PC-9 (cell line): ENCODE results near the gene FLT3. TPM values are rescaled to one million over a fixed set of nuclear protein-coding genes. Genes with fewer than 3 reads are reported as not detected.

Source experiments
- BruUV-seq: library from RNA; stranded (reverse); fragments of 400-500 nt; replicated peaks from 2 replicates; lab custom pipeline; 2021; lab: Mats Ljungman, UMichigan
- CTCF ChIA-PET: fragments of 300-600 bp; sonication (Branson Sonifier 250); formaldehyde crosslinking; loops from one replicate; lab custom pipeline; 2022; ENCODE audit warnings: antibody characterized with exemption; lab: Charles Lee
- POLR2A ChIA-PET: fragments of 300-600 bp; sonication (Branson Sonifier 250); formaldehyde crosslinking; loops from one replicate; lab custom pipeline; 2022; ENCODE audit warnings: antibody characterized with exemption; ENCODE audit not compliant: unreplicated experiment; lab: Charles Lee
- DNase-seq, 2 experiments: peaks; one replicate each; pipeline versions ENCODE4 v3.0.0 to v3.0.0-alpha.2; 2015 to 2022; ENCODE audit warnings: mixed read lengths in 1 of 2
- H2AFZ ChIP-seq: fragments of 200-600 bp; sonication (generic); 2 replicates; pipeline ENCODE4 v1.8.1; 2017; ENCODE audit warnings: antibody characterized with exemption
- H3F3A ChIP-seq: fragments of 200-600 bp; sonication (generic); 2 replicates; pipeline ENCODE4 v1.8.1; 2017; ENCODE audit warnings: antibody characterized with exemption, mild to moderate bottlenecking, low read depth; ENCODE audit not compliant: insufficient read depth
- H3K27ac ChIP-seq: fragments of 200-600 bp; sonication (generic); 2 replicates; pipeline ENCODE4 v1.6.1; 2016; ENCODE audit warnings: mixed run types
- H3K27me3 ChIP-seq: fragments of 200-600 bp; sonication (generic); 2 replicates; pipeline ENCODE4 v1.6.1; 2016; ENCODE audit warnings: low read depth, mixed run types; ENCODE audit not compliant: insufficient read depth
- H3K36me3 ChIP-seq: fragments of 200-600 bp; sonication (generic); 2 replicates; pipeline ENCODE4 v1.6.1; 2016; ENCODE audit warnings: low read depth, mixed run types
- H3K4me1 ChIP-seq: fragments of 200-600 bp; sonication (generic); replicated peaks from 2 replicates; pipeline ENCODE4 v1.6.1; 2016; ENCODE audit warnings: mixed run types; ENCODE audit not compliant: insufficient read depth
- H3K4me2 ChIP-seq: fragments of 200-600 bp; sonication (generic); 2 replicates; pipeline ENCODE4 v1.6.1; 2017; ENCODE audit warnings: mixed run types
- H3K4me3 ChIP-seq: fragments of 200-600 bp; sonication (generic); 2 replicates; pipeline ENCODE4 v1.6.1; 2016; ENCODE audit warnings: mixed run types
- H3K79me2 ChIP-seq: fragments of 200-600 bp; sonication (generic); 2 replicates; pipeline ENCODE4 v1.6.1; 2017; ENCODE audit warnings: low read depth, mixed run types
- H3K9me2 ChIP-seq: fragments of 200-600 bp; sonication (generic); 2 replicates; pipeline ENCODE4 v1.8.1; 2017; ENCODE audit warnings: mild to moderate bottlenecking; ENCODE audit not compliant: insufficient read depth
- H3K9me3 ChIP-seq: fragments of 200-600 bp; sonication (generic); 2 replicates; pipeline ENCODE4 v1.8.1; 2016; ENCODE audit warnings: low read depth; ENCODE audit not compliant: insufficient read depth
- H4K20me1 ChIP-seq: fragments of 200-600 bp; sonication (generic); 2 replicates; pipeline ENCODE4 v1.8.1; 2017; ENCODE audit not compliant: insufficient read depth
- EZH2 ChIP-seq: fragments of 200-600 bp; sonication (generic); IDR thresholded peaks from 2 replicates; pipeline ENCODE4 v1.8.0; 2017; ENCODE audit warnings: antibody characterized with exemption, low read depth
- intact Hi-C: fragments of 100-400 bp; cut with micrococcal nuclease; formaldehyde crosslinking; loops from one replicate; pipeline ENCODE4 v1.10.0; 2022; ENCODE audit not compliant: unreplicated experiment
- total RNA-seq: library from RNA; stranded (reverse); gene quantifications from 2 replicates; pipeline ENCODE4 v1.2.3, GENCODE V29; 2021
- TF ChIP-seq, protein P1 (sequence below): fragments of 200-600 bp; sonication (generic); conservative IDR thresholded peaks from 2 replicates; pipeline ENCODE4 v1.6.1; 2017; ENCODE audit warnings: mixed run types, antibody characterized with exemption, mild to moderate bottlenecking, moderate library complexity

The FLT3 gene
- total RNA-seq, 1 experiment from 2014 or later, result not detected

DNA sequence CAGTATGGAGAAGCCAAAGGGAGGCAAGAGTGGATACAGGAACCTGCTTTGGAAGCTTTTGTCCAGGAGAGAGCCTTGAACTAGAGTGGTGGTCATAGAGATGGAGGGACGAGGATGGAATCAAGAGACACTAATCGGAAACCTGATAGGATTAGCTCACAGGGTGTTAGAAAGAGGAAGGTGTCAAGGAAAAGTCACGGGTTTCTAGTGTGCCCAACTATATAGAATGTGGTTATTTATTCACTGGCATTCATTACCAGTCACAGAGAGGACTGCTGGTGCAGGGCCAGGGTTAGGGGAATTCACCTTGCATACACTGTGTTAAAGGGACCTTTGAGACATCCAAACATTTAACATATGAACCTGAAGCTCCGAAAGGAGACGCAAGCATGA is 68.5 kb downstream of the FLT3 start:
- Histone ChIP-seq H3K36me3 (no peaks in the 10 kb centered on the region), H4K20me1 (no peaks in the 10 kb centered on the region), H3K27me3 (peaks cover 36% of the 10 kb centered on the region), H3K9me2 (no peaks in the 10 kb centered on the region), H3F3A (no peaks in the 10 kb centered on the region), H3K27ac (no peak overlapping the region), H2AFZ (no peak overlapping the region), H3K9me3 (no peaks in the 10 kb centered on the region), H3K79me2 (no peaks in the 10 kb centered on the region), H3K4me3 (no peak overlapping the region), H3K4me2 (no peak overlapping the region), H3K4me1 (no peaks in the 10 kb centered on the region)
- intact Hi-C loops, result no loop called here
- POLR2A ChIA-PET, result no interaction called here
- CTCF ChIA-PET, result no interaction called here
- BruUV-seq, result no TSS peak
- no peak for DNase-seq
- TF ChIP-seq, protein P1, sequence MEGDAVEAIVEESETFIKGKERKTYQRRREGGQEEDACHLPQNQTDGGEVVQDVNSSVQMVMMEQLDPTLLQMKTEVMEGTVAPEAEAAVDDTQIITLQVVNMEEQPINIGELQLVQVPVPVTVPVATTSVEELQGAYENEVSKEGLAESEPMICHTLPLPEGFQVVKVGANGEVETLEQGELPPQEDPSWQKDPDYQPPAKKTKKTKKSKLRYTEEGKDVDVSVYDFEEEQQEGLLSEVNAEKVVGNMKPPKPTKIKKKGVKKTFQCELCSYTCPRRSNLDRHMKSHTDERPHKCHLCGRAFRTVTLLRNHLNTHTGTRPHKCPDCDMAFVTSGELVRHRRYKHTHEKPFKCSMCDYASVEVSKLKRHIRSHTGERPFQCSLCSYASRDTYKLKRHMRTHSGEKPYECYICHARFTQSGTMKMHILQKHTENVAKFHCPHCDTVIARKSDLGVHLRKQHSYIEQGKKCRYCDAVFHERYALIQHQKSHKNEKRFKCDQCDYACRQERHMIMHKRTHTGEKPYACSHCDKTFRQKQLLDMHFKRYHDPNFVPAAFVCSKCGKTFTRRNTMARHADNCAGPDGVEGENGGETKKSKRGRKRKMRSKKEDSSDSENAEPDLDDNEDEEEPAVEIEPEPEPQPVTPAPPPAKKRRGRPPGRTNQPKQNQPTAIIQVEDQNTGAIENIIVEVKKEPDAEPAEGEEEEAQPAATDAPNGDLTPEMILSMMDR, result no peak
- no peak for TF ChIP-seq EZH2

DNA sequence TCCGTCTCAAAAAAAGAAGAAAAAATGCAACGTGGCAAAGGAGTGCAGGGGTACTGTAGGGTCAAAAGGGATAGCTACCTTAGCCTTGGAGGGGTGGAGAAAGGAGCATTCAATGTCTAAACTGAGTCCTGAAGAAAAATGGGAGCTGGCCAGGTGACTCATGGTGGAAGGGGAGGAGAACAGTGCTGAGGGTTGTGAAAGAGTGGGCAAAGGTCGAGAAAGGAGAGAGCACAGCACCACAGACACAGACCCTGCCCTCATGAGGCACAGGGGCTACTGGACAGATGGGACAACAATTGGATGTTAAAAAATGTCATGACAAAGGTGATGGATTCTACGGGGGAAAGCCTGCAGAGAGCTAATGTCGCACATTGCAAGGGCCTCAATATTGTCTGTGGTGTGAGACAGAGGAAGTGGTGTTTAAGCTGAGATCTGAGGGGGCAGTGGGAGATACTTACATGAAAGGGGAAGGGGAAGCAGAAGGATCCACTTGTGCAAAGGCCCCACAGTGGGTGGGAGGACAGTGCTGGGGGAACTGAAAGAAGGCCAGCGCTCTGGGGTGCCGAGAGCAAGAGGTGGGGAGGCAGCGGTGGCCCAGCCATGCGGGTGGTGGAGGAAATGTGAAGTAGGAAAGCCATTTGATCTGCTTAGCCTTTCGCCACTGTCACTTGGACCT is 69.0 kb downstream of the FLT3 start:
- Histone ChIP-seq H3K9me2 (no peaks in the 10 kb centered on the region), H3K4me2 (no peak overlapping the region), H3K27me3 (peaks cover 41% of the 10 kb centered on the region), H3K79me2 (no peaks in the 10 kb centered on the region), H3K4me1 (no peaks in the 10 kb centered on the region), H3F3A (no peaks in the 10 kb centered on the region), H4K20me1 (no peaks in the 10 kb centered on the region), H3K27ac (no peak overlapping the region), H3K4me3 (no peak overlapping the region), H3K9me3 (no peaks in the 10 kb centered on the region), H2AFZ (no peak overlapping the region), H3K36me3 (no peaks in the 10 kb centered on the region)
- POLR2A ChIA-PET, result no interaction called here
- no peak for DNase-seq
- BruUV-seq, result no TSS peak
- CTCF ChIA-PET, result no interaction called here
- intact Hi-C loops, result no loop called here
- no peak for TF ChIP-seq EZH2
- TF ChIP-seq, protein P1, result no peak

DNA sequence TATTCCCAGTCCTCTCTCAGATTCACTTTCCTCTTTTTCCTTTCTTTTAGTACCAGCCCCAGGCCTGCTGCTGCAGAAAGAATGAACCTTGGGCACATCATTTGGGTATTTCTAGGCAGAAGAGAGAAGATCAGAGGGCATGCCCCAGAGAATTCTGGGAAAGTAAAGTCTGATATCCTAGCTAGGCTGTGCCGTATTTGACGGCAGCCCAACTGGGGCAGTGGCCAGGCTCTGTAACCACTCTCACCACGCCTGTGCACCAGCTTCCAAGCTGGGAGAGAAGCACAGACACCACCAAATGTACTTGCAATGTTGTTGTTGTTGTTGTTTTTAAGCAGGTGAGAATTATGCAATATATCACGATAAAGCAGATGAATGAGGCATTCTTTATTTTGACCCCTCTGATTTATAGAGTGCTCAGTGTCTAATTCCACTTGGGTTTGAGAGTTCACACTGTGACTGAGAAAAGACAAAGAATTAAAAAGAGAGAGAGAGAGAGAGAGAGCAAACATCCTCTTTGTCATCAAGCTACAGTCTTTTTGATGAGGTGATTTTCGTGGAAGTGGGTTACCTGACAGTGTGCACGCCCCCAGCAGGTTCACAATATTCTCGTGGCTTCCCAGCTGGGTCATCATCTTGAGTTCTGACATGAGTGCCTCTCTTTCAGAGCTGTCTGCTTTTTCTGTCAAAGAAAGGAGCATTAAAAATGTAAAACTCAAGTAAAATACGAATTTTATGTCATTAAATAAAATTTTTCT is 72.6 kb downstream of the FLT3 start:
- ChIA-PET POLR2A (no interaction called here), CTCF (no interaction called here)
- H3K27me3 ChIP-seq, result peaks cover 43% of the 10 kb centered on the region
- no peaks in the 10 kb centered on the region for H3K4me1 ChIP-seq
- intact Hi-C loops, result no loop called here
- H3K36me3 ChIP-seq, result no peaks in the 10 kb centered on the region
- no peak overlapping the region for H3K27ac ChIP-seq
- TF ChIP-seq, protein P1, result no peak
- TF ChIP-seq EZH2, result no peak
- H3K4me2 ChIP-seq, result no peak overlapping the region
- H4K20me1 ChIP-seq, result no peaks in the 10 kb centered on the region
- H3F3A ChIP-seq, result no peaks in the 10 kb centered on the region
- no peaks in the 10 kb centered on the region for H3K79me2 ChIP-seq
- H3K9me3 ChIP-seq, result no peaks in the 10 kb centered on the region
- no peak overlapping the region for H2AFZ ChIP-seq
- no TSS peak for BruUV-seq
- no peak overlapping the region for H3K4me3 ChIP-seq
- no peak for DNase-seq
- no peaks in the 10 kb centered on the region for H3K9me2 ChIP-seq
